DMS114 treated with DMSO at 0.1 percent for 48 hours (cell line): ENCODE data around the gene BRD3.
A peak's percentile ranks its signal among the peaks of the same experiment; 100 is the strongest.
"Not testable (repeated sequence)": the region's sequence is repeated elsewhere in the genome, so short reads cannot be mapped to it uniquely, and the experiment has no call there.

Experiments used
- DNase-seq: peaks from one replicate; lab custom pipeline; 2025; ENCODE audit not compliant: unreplicated experiment; lab: John Stamatoyannopoulos, UW

BRD3 gene

DNA sequence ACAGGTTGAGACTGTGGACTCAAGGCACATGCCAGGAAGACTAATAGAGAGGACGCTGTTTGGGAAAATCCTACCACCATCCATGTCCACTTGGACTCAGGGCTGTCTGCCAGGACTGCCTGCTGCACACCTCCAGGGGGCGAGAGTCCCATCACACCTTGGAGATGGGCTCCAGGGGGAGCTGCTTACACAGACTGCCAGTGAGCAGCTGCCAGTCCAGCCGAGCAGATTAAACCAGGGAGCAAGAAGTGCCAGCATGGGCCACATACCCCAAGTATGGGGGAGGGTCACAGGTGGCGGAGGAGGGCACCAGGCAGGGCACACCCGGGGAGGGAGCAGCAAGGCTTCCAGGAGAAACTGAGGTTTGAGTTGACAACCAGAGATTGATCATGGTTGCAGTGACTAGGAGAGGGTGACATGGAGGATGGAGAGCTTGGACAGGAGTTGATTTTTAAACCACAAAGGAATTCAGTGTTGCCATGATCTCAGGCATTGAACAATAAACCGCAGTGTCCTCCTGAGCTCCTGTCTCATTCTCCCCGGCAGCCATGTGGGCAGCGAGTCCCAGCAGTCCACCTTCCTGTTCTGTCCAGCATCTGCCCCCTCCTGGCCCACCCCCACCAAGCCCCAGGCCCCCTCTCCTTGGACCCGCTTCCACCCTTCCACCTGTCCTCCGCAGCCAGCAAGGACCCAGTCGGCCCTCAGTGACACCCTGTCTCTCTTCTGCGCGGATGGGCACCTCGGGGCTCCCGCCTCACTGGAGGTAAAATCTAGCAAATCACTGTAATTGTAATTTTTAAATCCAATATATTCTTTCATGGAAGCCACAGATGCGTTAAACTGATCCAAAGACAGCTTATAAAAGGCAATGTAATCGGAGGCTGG lies 72.6 kb downstream of the BRD3 start:
- DNase-seq: no peak

DNA sequence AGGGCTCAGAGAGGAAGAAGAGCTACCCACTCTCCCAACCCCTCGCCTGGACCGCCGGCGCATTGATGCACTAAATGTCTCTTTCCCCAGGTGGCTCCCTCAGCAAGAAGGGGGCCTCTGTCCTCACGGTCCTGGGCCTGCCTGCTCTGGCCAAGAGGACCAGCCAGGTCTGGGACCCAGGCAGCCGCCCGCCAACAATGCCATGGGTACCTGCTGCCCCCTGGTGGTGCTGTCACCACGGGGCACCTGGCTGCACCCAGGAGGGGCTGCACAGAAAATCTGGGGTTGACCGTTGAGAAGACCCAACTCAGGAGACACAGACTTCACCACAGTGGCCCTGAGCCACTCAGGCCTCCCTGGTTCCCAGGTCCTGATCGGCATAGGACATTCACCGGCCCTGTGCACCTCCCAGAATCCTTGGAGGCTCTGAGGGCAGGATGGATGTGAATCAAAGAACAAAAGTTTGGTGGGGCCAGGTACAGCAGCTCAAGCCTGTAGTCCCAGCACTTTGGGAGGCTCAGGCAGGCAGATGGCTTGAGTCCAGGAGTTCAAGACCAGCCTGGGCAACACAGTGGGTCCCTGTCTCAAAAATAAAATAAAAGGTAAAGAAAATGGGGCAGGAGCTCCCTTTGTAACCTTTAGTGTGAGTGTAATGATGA lies 73.3 kb downstream of the BRD3 start:
- peak; percentile 17 for DNase-seq

DNA sequence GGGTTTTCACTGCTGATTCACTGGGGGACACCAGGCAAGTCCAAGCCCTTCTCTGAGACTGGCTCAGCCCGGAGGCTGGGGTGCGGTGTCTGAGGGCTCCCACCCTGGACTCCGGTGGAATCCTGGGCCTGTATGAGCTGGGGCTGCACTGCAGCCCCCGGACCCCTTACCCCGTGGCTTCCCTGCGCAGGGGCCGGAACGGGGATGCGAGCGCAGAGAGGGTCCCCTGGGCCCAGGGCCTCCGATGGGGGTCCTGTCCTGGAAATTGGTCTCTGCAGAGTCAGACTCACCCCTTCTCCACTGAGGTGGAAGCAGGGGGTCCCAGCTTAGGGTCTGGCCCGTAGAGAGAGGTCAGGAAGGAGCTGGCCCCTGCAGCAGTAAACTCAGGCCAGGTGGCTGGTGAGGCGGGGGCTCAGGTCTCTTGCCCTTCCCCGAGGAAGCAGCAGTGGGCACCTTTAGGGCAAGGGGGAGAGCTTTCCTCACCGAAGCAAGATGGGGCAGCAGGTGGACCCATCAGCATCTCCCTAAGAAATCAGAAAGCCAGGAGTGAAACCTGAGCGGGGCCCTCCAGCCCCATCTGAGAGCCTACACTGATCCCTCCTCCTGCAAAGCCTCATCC lies 74.1 kb downstream of the BRD3 start:
- DNase-seq: no peak

DNA sequence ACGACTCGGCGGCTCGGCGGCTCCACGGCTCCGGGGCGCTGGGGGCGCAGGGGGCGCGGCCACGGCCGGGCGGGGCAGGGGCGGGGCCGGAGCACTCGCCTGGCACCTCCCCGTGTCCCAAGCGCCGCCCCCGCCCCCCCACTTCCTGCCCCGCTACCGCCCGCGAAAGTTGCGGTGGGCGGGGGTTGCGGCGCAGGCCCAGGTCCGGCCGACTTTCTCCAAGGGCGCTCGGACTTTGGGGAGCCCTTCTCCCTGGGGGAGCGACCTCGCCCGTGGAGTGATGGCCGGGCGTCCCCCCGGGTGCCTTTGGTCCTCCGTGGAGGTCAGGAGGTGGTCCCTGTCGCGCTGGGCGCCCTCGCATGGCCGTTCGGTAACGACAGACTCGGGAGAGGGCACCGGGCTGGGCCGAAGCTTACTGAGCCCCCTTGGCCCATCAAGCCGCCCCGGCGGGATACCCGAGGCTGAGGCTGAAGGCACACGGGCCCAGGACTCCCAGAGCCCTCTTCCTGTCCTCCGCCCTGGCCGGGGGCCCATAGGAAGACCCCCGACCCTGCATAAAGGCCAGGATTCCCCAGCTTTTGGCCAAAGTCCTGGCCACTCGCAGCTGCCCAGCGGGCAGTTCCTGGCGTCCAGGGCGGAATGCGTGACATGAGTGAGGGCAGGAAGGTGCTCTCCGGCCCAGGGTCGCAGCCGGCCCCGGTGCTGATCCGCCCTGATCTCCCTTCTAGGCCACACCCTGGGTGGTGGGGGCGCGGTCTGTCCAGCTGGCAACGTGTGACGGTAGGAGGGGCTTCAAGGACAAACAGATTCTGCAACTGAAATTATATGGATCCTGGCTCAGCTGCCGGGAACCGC lies 74.8 kb downstream of the BRD3 start:
- peak; percentile 40 for DNase-seq

- no peak for DNase-seq
These were observed 75.7 kb downstream of the BRD3 start, which contains the start of gene VAV2 for GRCh38 chr9:133991964-133992779. TSS of gene VAV2 (minus strand) at chr9:133992324. CDS start at chr9:133992278, 46 bp downstream.

DNA sequence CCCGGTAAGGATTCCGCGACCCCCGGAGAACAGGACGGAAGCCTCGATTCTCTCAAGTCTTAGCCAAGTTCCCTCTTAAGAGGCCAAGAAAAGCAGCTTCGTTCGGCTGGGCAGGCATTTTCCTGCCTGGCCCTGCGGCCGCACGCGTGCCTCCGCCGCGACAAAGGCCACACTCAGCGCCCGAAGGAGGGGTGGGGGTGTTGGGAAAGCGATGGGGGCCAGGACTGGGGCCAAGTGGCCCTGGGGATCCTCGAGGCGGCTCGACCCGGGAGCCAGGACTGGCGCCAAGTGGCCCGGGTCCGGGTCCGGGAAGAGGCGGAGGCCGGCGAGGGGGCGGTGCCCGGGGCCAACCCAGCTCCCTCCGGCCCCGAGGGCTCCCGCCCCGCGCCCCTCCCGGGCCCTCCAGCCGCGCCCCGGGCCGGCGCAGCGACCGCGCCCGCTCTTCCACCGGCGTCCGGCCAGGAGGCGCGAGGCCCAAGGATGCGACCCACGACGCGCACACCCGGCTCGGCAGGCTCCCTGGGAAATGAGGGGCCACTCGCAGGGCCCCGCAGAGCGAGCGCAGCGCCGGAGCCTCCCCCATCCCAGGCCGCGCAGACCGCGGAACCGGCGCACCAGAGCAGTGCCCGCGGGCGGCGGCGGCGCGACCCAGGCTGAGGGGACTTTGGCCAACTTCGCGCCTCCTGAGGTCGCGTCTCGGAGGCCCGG lies 76.5 kb downstream of the BRD3 start:
- DNase-seq: no peak

DNA sequence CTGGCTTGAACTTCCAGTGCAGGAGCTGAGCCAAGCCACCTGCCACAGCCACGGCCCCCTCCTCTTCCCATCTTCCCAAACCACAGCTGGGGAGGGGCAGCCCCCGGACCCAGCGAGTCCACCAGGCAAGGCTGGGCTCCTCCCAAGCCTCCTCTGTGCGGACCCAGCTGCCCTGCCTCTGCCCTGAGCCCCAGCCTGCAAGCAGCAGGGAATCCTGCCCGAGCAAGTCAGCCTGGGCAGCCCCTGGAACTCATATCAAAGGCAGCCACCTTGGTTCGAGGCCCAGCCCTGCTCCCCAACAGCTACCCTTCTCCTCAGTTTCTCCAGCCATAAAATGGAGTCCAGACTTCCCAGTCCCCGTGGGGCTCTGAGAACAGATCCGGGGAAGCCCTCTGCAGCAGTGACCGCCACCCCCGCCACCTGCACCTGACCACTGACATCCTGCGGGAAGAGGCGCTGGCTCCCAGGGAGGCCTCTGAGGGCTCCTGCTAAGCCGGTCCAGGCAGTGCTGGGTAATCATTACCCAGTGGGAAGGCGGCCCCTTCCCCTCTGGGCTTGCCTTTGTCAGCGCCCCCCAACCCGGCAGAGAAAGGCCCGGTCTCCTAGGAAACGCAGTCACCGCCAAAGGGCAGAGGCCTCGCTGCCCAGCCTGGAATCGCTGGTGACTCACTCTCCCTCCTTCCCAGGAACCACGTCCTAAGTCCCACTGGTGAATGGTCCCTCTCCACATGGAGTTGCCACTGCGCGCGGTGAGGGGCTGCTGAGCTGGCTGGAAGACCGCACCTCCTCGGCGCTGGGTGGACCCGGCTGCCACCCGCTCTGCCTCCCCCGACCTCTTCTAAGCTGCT lies 77.2 kb downstream of the BRD3 start:
- no peak for DNase-seq

DNA sequence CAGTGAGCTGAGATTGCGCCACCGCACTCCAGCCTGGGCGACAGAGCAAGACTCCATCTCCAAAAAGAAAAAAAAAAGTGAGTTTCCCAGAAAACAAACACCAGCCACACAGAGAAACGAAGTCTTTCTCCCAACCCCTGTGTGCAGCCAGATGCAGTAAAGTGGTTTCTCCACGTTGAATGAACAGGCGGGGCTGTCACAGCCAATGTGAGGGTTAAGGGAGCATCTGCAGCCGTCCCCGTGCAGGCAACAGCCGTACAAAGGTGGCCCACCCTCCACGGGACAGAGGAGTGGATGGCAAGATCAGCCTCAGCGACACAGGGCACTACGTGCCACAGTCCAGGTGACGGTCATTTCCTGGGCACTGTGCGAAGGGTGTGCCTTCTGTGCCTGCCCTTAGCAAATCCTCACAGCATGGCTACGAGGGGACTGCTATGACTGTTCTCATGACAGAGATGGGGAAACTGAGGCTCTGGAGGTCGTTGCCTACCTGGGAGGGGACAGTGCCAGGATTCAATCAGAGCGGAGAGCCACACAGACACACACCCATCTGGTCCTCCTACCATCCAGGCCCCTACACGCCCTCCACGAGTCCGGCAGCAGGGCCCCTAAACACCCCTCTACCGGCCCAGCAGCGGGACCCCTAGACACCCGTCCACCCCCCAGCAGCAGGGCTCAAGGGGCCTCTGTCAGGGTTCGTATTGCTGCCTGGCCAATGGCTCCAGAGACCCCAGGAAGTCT lies 78.0 kb downstream of the BRD3 start:
- no peak for DNase-seq

DNA sequence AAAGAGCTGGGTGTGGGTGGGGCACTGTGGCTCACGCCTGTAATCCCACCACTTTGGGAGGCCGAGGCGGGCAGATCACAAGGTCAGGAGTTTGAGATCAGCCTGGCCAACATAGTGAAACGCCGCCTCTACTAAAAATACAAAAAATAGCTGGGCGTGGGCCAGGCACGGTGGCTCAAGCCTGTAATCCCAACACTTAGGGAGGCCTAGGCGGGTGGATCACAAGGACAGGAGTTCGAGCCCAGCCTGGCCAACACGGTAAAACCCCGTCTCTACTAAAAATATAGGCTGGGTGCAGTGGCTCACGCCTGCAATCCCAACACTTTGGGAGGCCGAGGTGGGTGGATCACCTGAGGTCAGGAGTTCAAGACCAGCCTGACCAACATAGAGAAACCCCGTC lies 79.1 kb downstream of the BRD3 start:
- DNase-seq: not testable (repeated sequence)

- no peak for DNase-seq
These were observed 79.7 kb downstream of the BRD3 start for GRCh38 chr9:133987946-133988665.

GRCh38 chr9:133987446-133987788 lies 80.4 kb downstream of the BRD3 start:
- DNase-seq: no peak

GRCh38 chr9:133986774-133987445 lies 80.9 kb downstream of the BRD3 start:
- no peak for DNase-seq

GRCh38 chr9:133986061-133986460 lies 81.8 kb downstream of the BRD3 start:
- DNase-seq: no peak

DNA sequence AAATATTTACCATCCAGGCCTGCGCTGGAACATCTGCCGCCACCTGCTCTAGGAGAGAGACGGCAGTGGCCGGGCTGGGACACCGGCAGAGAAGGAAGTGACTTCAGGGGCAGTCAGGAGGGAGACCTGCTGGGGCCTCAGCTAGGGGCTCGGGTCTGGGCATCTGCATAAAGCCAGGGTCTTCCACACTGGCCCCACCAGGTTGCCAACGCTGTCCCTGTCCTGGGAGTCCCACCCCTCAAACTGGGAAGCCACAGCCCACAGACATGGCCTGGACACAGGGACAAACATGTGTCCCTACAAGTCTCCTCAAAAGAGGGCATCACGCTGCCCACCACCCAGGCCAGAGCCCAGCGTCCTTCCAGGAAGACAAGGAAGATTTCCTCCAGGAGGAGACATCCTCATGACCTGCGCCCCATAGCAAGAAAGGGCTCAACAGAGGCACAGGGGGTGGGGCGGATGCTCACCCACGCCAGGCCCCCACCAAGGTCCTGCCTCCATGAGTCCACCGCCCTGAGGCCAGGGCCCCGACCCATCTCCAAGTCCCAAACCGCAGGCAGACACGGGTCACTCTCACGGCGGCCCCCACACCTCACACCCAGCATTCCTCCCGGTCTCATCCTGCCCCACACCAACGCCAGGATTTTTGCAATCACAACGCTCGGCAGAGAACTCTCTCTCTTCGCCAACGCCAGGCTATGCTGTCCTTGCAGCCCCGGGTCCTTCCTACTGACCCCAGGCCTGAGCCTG lies 84.7 kb downstream of the BRD3 start:
- DNase-seq: no peak

DNA sequence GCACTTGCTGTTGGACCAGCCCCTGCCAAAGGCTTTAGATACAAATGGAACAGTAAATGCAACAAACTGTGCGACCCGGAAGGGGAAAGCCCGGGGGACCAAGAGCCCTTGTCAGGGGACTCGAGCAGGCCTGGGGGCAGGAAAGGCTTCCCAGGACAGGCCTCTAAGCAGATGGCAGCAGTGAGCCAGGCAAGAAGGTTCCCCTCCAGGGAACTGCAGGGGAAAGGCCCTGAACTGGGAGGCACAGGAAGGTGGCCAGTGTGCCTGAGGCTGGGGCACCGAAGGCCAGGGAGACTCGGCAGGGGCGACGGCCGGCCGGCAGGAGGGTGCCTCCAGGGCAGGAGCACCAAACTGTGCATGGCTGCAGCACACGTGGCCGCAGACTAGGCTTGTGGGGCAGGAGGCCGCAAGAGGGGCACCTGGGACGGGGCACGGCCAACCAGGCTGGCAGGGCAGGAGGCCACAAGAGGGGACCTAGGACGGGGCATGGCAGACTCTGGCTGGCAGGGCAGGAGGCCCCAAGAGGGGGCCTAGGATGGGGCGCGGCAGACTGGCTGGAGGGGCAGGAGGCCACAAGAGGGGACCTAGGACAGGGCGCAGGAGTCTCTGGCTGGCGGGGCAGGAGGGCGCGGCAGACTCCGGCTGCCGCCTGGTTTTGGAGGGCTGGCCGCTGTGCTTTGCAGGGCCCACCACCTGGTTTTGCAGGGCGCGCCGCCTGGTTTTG lies 85.7 kb downstream of the BRD3 start:
- DNase-seq: no peak

DNA sequence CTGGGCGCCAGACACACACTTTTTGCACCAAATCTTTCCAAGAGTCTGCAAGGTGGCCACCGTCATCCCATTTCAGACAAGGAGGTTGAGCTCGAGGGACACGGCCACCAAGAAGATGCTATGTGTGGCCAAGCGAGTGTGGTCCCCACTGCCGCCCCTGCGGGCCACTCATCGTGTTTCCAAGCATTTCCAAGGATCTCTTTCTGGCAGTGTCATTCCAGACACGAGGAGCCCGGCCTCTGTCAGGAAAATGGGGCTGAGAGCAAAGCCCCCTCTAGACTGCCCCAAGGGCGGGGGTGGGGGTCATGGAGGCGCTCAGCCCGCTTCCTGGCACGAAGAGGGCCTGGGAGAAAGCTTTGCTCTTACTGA lies 86.3 kb downstream of the BRD3 start:
- DNase-seq: no peak
